H9 (cell line): ENCODE results near the gene KCNQ2. TPM values are rescaled to one million over a fixed set of nuclear protein-coding genes. Genes with fewer than 3 reads are reported as not detected.

Experiments
- DNase-seq: peaks from one replicate; pipeline ENCODE4 v3.0.0-alpha.2; 2017
- H2AFZ ChIP-seq: one replicate; pipeline ENCODE4 v1.6.1; 2013; ENCODE audit warnings: mild to moderate bottlenecking, low read length, control low read depth, moderate library complexity
- H2AK5ac ChIP-seq: 2 replicates; pipeline ENCODE4 v1.6.1; 2013; ENCODE audit warnings: low read length, control low read depth, mixed read lengths; ENCODE audit not compliant: insufficient read length
- H2BK120ac ChIP-seq: one replicate; pipeline ENCODE4 v1.6.1; 2013; ENCODE audit warnings: low read depth, mild to moderate bottlenecking, low read length, control low read depth, inconsistent platforms; ENCODE audit not compliant: poor library complexity, severe bottlenecking
- H2BK12ac ChIP-seq: 2 replicates; pipeline ENCODE4 v1.6.1; 2013; ENCODE audit warnings: low read length, control low read depth, mixed read lengths, low read depth; ENCODE audit not compliant: insufficient read length
- H2BK15ac ChIP-seq: 2 replicates; pipeline ENCODE4 v1.6.1; 2013; ENCODE audit warnings: low read depth, low read length, control low read depth
- H2BK20ac ChIP-seq: one replicate; pipeline ENCODE4 v1.6.1; 2013; ENCODE audit warnings: low read depth, mild to moderate bottlenecking, low read length, control low read depth, inconsistent platforms; ENCODE audit not compliant: poor library complexity, severe bottlenecking
- H2BK5ac ChIP-seq: 2 replicates; pipeline ENCODE4 v1.6.1; 2013; ENCODE audit warnings: low read length, control low read depth, mixed read lengths; ENCODE audit not compliant: insufficient read length
- H3K14ac ChIP-seq: 2 replicates; pipeline ENCODE4 v1.6.1; 2013; ENCODE audit warnings: low read length, control low read depth; ENCODE audit not compliant: insufficient read depth
- H3K18ac ChIP-seq: 2 replicates; pipeline ENCODE4 v1.6.1; 2013; ENCODE audit warnings: low read depth, mild to moderate bottlenecking, mixed read lengths, low read length, control low read depth; ENCODE audit not compliant: insufficient read length
- H3K23ac ChIP-seq: 2 replicates; pipeline ENCODE4 v1.6.1; 2013; ENCODE audit warnings: low read length, control low read depth, mixed read lengths, low read depth; ENCODE audit not compliant: insufficient read length
- H3K23me2 ChIP-seq: 2 replicates; pipeline ENCODE4 v1.6.1; 2013; ENCODE audit warnings: low read depth, mild to moderate bottlenecking, mixed read lengths, low read length, control low read depth; ENCODE audit not compliant: insufficient read length, poor library complexity, severe bottlenecking
- H3K27ac ChIP-seq: 2 replicates; pipeline ENCODE4 v1.5.1; 2013; ENCODE audit warnings: low read length, control low read depth, mixed read lengths, low read depth; ENCODE audit not compliant: insufficient read length
- H3K27me3 ChIP-seq: 2 replicates; pipeline ENCODE4 v1.6.1; 2013; ENCODE audit warnings: low read length, control low read depth, inconsistent platforms; ENCODE audit not compliant: insufficient read depth
- H3K4ac ChIP-seq: 2 replicates; pipeline ENCODE4 v1.6.1; 2013; ENCODE audit warnings: low read depth, mild to moderate bottlenecking, control low read depth, inconsistent platforms, low read length, moderate library complexity
- H3K4me1 ChIP-seq: 2 replicates; pipeline ENCODE4 v1.6.1; 2013; ENCODE audit warnings: low read length, control low read depth, inconsistent platforms; ENCODE audit not compliant: insufficient read depth
- H3K4me2 ChIP-seq: 2 replicates; pipeline ENCODE4 v1.6.1; 2013; ENCODE audit warnings: low read length, control low read depth, mixed read lengths; ENCODE audit not compliant: insufficient read length, insufficient read depth
- H3K56ac ChIP-seq: 2 replicates; pipeline ENCODE4 v1.6.1; 2013; ENCODE audit warnings: low read depth, mild to moderate bottlenecking, mixed read lengths, low read length, control low read depth; ENCODE audit not compliant: insufficient read length
- H3K79me1 ChIP-seq: 2 replicates; pipeline ENCODE4 v1.6.1; 2013; ENCODE audit warnings: low read depth, mild to moderate bottlenecking, moderate library complexity, low read length, control low read depth, inconsistent platforms; ENCODE audit not compliant: insufficient read depth, poor library complexity, severe bottlenecking
- H3K79me2 ChIP-seq: 2 replicates; pipeline ENCODE4 v1.6.1; 2013; ENCODE audit warnings: low read length, control low read depth, inconsistent platforms; ENCODE audit not compliant: insufficient read depth
- H3K9ac ChIP-seq: 2 replicates; pipeline ENCODE4 v1.6.1; 2013; ENCODE audit warnings: low read length, control low read depth, mixed read lengths; ENCODE audit not compliant: insufficient read length; ENCODE audit errors: extremely low read depth
- H3K9me3 ChIP-seq: one replicate; pipeline ENCODE4 v1.6.1; 2013; ENCODE audit warnings: low read depth, low read length, inconsistent platforms; ENCODE audit not compliant: control insufficient read depth
- H3T11ph ChIP-seq: one replicate; pipeline ENCODE4 v1.6.1; 2013; ENCODE audit warnings: mild to moderate bottlenecking, low read length, control low read depth, inconsistent platforms
- H4K20me1 ChIP-seq: one replicate; pipeline ENCODE4 v1.6.1; 2013; ENCODE audit not compliant: control insufficient read depth, insufficient read length, insufficient read depth
- H4K5ac ChIP-seq: 2 replicates; pipeline ENCODE4 v1.6.1; 2013; ENCODE audit warnings: low read depth, mild to moderate bottlenecking, mixed read lengths, low read length, control low read depth; ENCODE audit not compliant: insufficient read length
- H4K8ac ChIP-seq: replicated peaks from 2 replicates; pipeline ENCODE4 v1.6.1; 2013; ENCODE audit warnings: low read length, control low read depth, mixed read lengths, low read depth; ENCODE audit not compliant: insufficient read length
- H4K91ac ChIP-seq: 2 replicates; pipeline ENCODE4 v1.6.1; 2013; ENCODE audit warnings: low read depth, mild to moderate bottlenecking, moderate library complexity, mixed read lengths, low read length, control low read depth; ENCODE audit not compliant: insufficient read length
- H3K27ac Mint-ChIP-seq, 3 experiments: 2 replicates in 2 of 3; 3 replicates in 1 of 3; pipeline ENCODE4 v1.8.0; 2020 to 2021; ENCODE audit warnings: mixed read lengths in 3 of 3, mild to moderate bottlenecking in 1 of 3, moderate library complexity in 1 of 3
- H3K27me3 Mint-ChIP-seq: 2 replicates; pipeline ENCODE4 v1.8.0; 2021; ENCODE audit warnings: low read depth, mild to moderate bottlenecking, moderate library complexity, mixed read lengths
- H3K36me3 Mint-ChIP-seq, 3 experiments: 2 replicates in 2 of 3; 3 replicates in 1 of 3; pipeline ENCODE4 v1.8.0; 2020 to 2021; ENCODE audit warnings: low read depth in 3 of 3, mixed read lengths in 3 of 3; ENCODE audit not compliant: insufficient read depth in 1 of 3
- H3K4me1 Mint-ChIP-seq, 2 experiments: 2 replicates each; pipeline ENCODE4 v1.8.0; 2020; ENCODE audit warnings: mixed read lengths in 2 of 2
- H3K4me3 Mint-ChIP-seq, 2 experiments: 2 replicates in 1 of 2; 3 replicates in 1 of 2; pipeline ENCODE4 v1.8.0; 2020 to 2021; ENCODE audit warnings: mild to moderate bottlenecking in 2 of 2, mixed read lengths in 2 of 2, moderate library complexity in 1 of 2
- H3K9me3 Mint-ChIP-seq, 2 experiments: 2 replicates in 1 of 2; 3 replicates in 1 of 2; pipeline ENCODE4 v1.8.0; 2020; ENCODE audit warnings: mild to moderate bottlenecking in 2 of 2, mixed read lengths in 2 of 2, moderate library complexity in 1 of 2
- WGBS: extraction: QIAGEN DNeasy Blood & Tissue Kit; methylation state at CpG from one replicate; pipeline ENCODE4 v1.1.7; 2013; ENCODE audit warnings: missing lambda C conversion rate, low lambda C conversion rate, mixed read lengths; ENCODE audit not compliant: insufficient read length; ENCODE audit errors: extremely low coverage; 5-methylcytosine and 5-hydroxymethylcytosine counted together
- total RNA-seq: library from RNA; stranded (reverse); gene quantifications from 2 replicates; pipeline ENCODE4 v1.2.1, GENCODE V29; 2021
- TF ChIP-seq, protein P1 (sequence below): fragments of 200-600 bp; sonication (generic); conservative IDR thresholded peaks from 3 replicates; pipeline ENCODE4 v1.8.0; 2021; ENCODE audit warnings: antibody characterized with exemption, mild to moderate bottlenecking

KCNQ2 gene
- total RNA-seq, 1 experiment from 2014 or later = 69.2 TPM

DNA sequence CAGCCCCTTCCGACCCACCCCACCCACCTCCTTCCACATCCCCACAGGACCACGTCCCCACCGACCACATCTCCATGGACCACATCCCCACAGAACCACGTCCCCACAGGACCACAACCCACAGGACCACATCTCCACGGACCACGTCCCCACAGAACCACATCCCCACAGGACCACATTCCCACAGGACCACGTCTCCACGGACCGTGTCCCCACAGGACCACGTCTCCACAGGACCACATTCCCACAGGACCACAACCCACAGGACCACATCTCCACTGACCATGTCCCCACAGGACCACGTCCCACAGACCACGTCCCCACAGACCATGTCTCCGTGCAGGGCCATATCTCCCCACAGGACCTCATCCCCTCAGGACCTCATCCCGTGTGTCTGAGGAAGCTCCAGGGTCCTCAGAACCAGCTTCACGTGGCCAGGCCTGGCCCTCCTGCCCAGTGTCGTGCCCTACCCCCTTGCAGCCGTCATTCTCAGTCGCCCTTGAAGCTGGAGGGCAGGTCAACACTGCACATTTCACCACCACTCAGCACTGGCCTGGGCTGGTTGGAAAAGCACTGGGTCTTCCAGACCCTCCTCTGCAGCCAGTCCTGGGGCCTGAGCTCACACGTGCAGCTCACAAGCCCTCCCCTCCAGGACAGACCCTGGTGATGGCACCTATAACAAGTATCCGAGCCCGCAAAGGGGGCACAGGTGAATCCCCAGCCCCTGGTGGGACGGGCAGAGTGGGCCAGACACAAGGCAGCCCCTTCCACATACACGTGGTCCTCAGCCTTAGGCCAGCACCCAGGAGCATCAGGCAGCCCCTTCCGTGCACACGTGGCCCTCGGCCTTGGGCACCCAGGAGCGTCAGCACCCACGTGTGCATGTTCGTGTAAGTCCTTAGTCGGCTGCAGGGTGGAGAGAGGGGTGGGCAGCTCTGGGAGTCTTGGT is 115.2 kb downstream of the KCNQ2 start:
- Histone ChIP-seq H3K79me2 (no peaks in the 10 kb centered on the region), H4K91ac (no peak overlapping the region), H4K20me1 (no peaks in the 10 kb centered on the region), H4K5ac (no peak overlapping the region), H3K79me1 (no peaks in the 10 kb centered on the region), H3K23ac (no peak overlapping the region), H2BK20ac (no peak overlapping the region), H2BK5ac (no peak overlapping the region), H3K4ac (no peak overlapping the region), H3K18ac (no peak overlapping the region), H3K9me3 (no peaks in the 10 kb centered on the region), H3T11ph (no peak overlapping the region), H3K14ac (no peak overlapping the region), H2BK15ac (no peak overlapping the region), H4K8ac (no peak overlapping the region), H2AFZ (no peak overlapping the region), H2BK120ac (no peak overlapping the region), H3K4me2 (no peak overlapping the region), H3K4me1 (no peaks in the 10 kb centered on the region), H2AK5ac (no peak overlapping the region), H3K27me3 (no peaks in the 10 kb centered on the region; the same call in 1 of the 2 replicates), H3K56ac (no peak overlapping the region), H3K9ac (no peak overlapping the region), H2BK12ac (no peak overlapping the region), H3K27ac (no peak overlapping the region), H3K23me2 (peaks cover 6% of the 10 kb centered on the region)
- no peak overlapping the region for H3K4me3 Mint-ChIP-seq
- H3K27ac Mint-ChIP-seq = no peak overlapping the region
- H3K9me3 Mint-ChIP-seq = no peaks in the 10 kb centered on the region
- WGBS = no CpG with 5 or more reads among the region's 30 CpGs
- peaks cover 6 to 11% of the 10 kb centered on the region in 2 experiments for H3K4me1 Mint-ChIP-seq
- H3K27me3 Mint-ChIP-seq = peaks cover 28% of the 10 kb centered on the region
- TF ChIP-seq, protein P1, sequence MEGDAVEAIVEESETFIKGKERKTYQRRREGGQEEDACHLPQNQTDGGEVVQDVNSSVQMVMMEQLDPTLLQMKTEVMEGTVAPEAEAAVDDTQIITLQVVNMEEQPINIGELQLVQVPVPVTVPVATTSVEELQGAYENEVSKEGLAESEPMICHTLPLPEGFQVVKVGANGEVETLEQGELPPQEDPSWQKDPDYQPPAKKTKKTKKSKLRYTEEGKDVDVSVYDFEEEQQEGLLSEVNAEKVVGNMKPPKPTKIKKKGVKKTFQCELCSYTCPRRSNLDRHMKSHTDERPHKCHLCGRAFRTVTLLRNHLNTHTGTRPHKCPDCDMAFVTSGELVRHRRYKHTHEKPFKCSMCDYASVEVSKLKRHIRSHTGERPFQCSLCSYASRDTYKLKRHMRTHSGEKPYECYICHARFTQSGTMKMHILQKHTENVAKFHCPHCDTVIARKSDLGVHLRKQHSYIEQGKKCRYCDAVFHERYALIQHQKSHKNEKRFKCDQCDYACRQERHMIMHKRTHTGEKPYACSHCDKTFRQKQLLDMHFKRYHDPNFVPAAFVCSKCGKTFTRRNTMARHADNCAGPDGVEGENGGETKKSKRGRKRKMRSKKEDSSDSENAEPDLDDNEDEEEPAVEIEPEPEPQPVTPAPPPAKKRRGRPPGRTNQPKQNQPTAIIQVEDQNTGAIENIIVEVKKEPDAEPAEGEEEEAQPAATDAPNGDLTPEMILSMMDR = no peak
- DNase-seq = no peak
- no peaks in the 10 kb centered on the region for H3K36me3 Mint-ChIP-seq
